A673 (cell line): ENCODE measurements around the gene TMEM9B. TPM values are rescaled to one million over a fixed set of nuclear protein-coding genes. Genes with fewer than 3 reads are reported as not detected.

Source experiments
- BruUV-seq: library from RNA; stranded (reverse); fragments of 400-500 nt; replicated peaks from 2 replicates; lab custom pipeline; 2021; lab: Mats Ljungman, UMichigan
- CTCF ChIA-PET: fragments of 300-600 bp; sonication (Branson Sonifier 250); formaldehyde crosslinking; loops from one replicate; lab custom pipeline; 2022; ENCODE audit warnings: antibody characterized with exemption; lab: Charles Lee
- POLR2A ChIA-PET: fragments of 300-600 bp; sonication (Branson Sonifier 250); formaldehyde crosslinking; loops from one replicate; lab custom pipeline; 2022; ENCODE audit warnings: antibody characterized with exemption; ENCODE audit not compliant: low non-redundant PET; lab: Charles Lee
- DNase-seq: peaks from one replicate; pipeline ENCODE4 v3.0.0-alpha.2; 2015; ENCODE audit warnings: low spot score
- H3K27ac ChIP-seq: fragments of 200-600 bp; sonication (generic); 2 replicates; pipeline ENCODE4 v1.5.1; 2016; ENCODE audit warnings: mixed run types, low read depth, mild to moderate bottlenecking, mixed read lengths, antibody characterized with exemption, low read length; ENCODE audit not compliant: poor library complexity, severe bottlenecking
- H3K27me3 ChIP-seq: fragments of 200-600 bp; sonication (generic); replicated peaks from 2 replicates; pipeline ENCODE4 v1.6.1; 2017; ENCODE audit warnings: mixed run types, low read depth, mild to moderate bottlenecking, mixed read lengths, antibody characterized with exemption, low read length; ENCODE audit not compliant: insufficient read depth, poor library complexity
- H3K36me3 ChIP-seq: fragments of 200-600 bp; sonication (generic); 2 replicates; pipeline ENCODE4 v1.6.1; 2016; ENCODE audit warnings: mixed run types, mild to moderate bottlenecking, mixed read lengths, antibody characterized with exemption, low read length; ENCODE audit not compliant: insufficient read depth, poor library complexity, severe bottlenecking
- H3K4me1 ChIP-seq: fragments of 200-600 bp; sonication (generic); 2 replicates; pipeline ENCODE4 v1.6.1; 2017; ENCODE audit warnings: mixed run types, mild to moderate bottlenecking, mixed read lengths, antibody characterized with exemption, low read length; ENCODE audit not compliant: insufficient read depth, poor library complexity, severe bottlenecking
- H3K4me3 ChIP-seq: fragments of 200-600 bp; sonication (generic); 2 replicates; pipeline ENCODE4 v1.5.1; 2016; ENCODE audit warnings: low read depth, mixed run types, mild to moderate bottlenecking, mixed read lengths, low read length; ENCODE audit not compliant: poor library complexity, severe bottlenecking
- H3K9me3 ChIP-seq: fragments of 200-600 bp; sonication (generic); 2 replicates; pipeline ENCODE4 v1.6.1; 2016; ENCODE audit warnings: mixed run types, low read depth, mild to moderate bottlenecking, mixed read lengths, antibody characterized with exemption, low read length; ENCODE audit not compliant: poor library complexity, severe bottlenecking
- CTCF ChIP-seq: fragments of 300-800, 200-600 bp; sonication (generic); conservative IDR thresholded peaks from 2 replicates; pipeline ENCODE4 v1.5.1; 2017; ENCODE audit warnings: low read depth, mild to moderate bottlenecking, antibody characterized with exemption, low read length, moderate library complexity, mixed read lengths
- EZH2 ChIP-seq: fragments of 200-600 bp; sonication (generic); IDR thresholded peaks from 2 replicates; pipeline ENCODE4 v1.6.1; 2017; ENCODE audit warnings: borderline replicate concordance, low read depth, mild to moderate bottlenecking, mixed read lengths, antibody characterized with exemption, low read length; ENCODE audit not compliant: poor library complexity, severe bottlenecking
- intact Hi-C: fragments of 100-400 bp; cut with micrococcal nuclease; formaldehyde crosslinking; loops from one replicate; pipeline ENCODE4 v1.10.0; 2022; ENCODE audit not compliant: unreplicated experiment
- total RNA-seq: library from RNA; stranded (reverse); gene quantifications from 2 replicates; pipeline ENCODE4 v1.2.3, GENCODE V29; 2021

The TMEM9B gene
- total RNA-seq, 1 experiment from 2014 or later = 11.3 TPM

- no TSS peak for BruUV-seq
- DNase-seq = no peak
- CTCF ChIA-PET = no interaction called here
- Histone ChIP-seq H3K4me3 (no peak overlapping the region), H3K27ac (no peak overlapping the region), H3K36me3 (no peaks in the 10 kb centered on the region), H3K27me3 (no peaks in the 10 kb centered on the region), H3K4me1 (no peaks in the 10 kb centered on the region), H3K9me3 (no peaks in the 10 kb centered on the region)
- intact Hi-C loops = no loop called here
- TF ChIP-seq EZH2 = no peak
- TF ChIP-seq CTCF = no peak
- POLR2A ChIA-PET = no interaction called here
Observed at GRCh38 chr11:8927233-8927632, 37.0 kb downstream of the TMEM9B start.

GRCh38 chr11:8926236-8926635 is 38.0 kb downstream of the TMEM9B start:
- DNase-seq = no peak
- H3K9me3 ChIP-seq = no peaks in the 10 kb centered on the region
- TF ChIP-seq EZH2 (no peak), CTCF (no peak)
- H3K27me3 ChIP-seq = no peaks in the 10 kb centered on the region
- CTCF ChIA-PET = interaction anchor here (0.7 kb wide), 1 partner anchor 254 kb away, joined by 10 read pairs; no protein-coding TSS in a partner anchor
- POLR2A ChIA-PET = no interaction called here
- BruUV-seq = no TSS peak
- no peaks in the 10 kb centered on the region for H3K36me3 ChIP-seq
- no peak overlapping the region for H3K27ac ChIP-seq
- no peaks in the 10 kb centered on the region for H3K4me1 ChIP-seq
- intact Hi-C loops = no loop called here
- H3K4me3 ChIP-seq = no peak overlapping the region

GRCh38 chr11:8925711-8926110 is 38.5 kb downstream of the TMEM9B start:
- intact Hi-C loops = no loop called here
- H3K27ac ChIP-seq = no peak overlapping the region
- BruUV-seq = no TSS peak
- ChIA-PET CTCF (interaction anchor here (0.7 kb wide), 1 partner anchor 255 kb away, joined by 10 read pairs; no protein-coding TSS in a partner anchor), POLR2A (interaction anchor here (0.7 kb wide), 1 partner anchor 51 kb away, joined by 10 read pairs; no protein-coding TSS in a partner anchor)
- no peak overlapping the region for H3K4me3 ChIP-seq
- no peaks in the 10 kb centered on the region for H3K9me3 ChIP-seq
- H3K27me3 ChIP-seq = no peaks in the 10 kb centered on the region
- TF ChIP-seq CTCF = no peak
- TF ChIP-seq EZH2 = no peak
- no peaks in the 10 kb centered on the region for H3K36me3 ChIP-seq
- no peaks in the 10 kb centered on the region for H3K4me1 ChIP-seq
- no peak for DNase-seq
